SK-N-SH (cell line): ENCODE results near the gene GRIN1. TPM values are rescaled to one million over a fixed set of nuclear protein-coding genes. Genes with fewer than 3 reads are reported as not detected.

ENCODE experiments used
- CTCF ChIA-PET: fragments of 300-600, 350-600 bp; formaldehyde crosslinking; extraction: SDS; loops from one replicate; lab custom pipeline; 2021; lab: Yijun Ruan, JAX
- POLR2A ChIA-PET: fragments of 350-600 bp; sonication (Branson Sonifier 250); formaldehyde crosslinking; extraction: SDS; loops from one replicate; lab custom pipeline; 2020; ENCODE audit warnings: antibody characterized with exemption, inconsistent platforms; lab: Yijun Ruan, JAX
- DNase-seq: peaks from one replicate; pipeline ENCODE4 v3.0.0; 2012
- H2AFZ ChIP-seq: fragments of 200-600 bp; sonication (generic); 2 replicates; pipeline ENCODE4 v1.8.1; 2016; ENCODE audit warnings: antibody characterized with exemption, mild to moderate bottlenecking, low read depth
- H3F3A ChIP-seq: fragments of 200-600 bp; sonication (generic); replicated peaks from 2 replicates; pipeline ENCODE3; 2016; ENCODE audit warnings: antibody characterized with exemption, mild to moderate bottlenecking; ENCODE audit not compliant: insufficient read depth
- H3K27ac ChIP-seq, 2 experiments: fragments of 200-500 bp in 1 of 2; fragments of 200-600 bp in 1 of 2; sonication (Bioruptor generic) in 1 of 2; sonication (generic), shearing (Covaris generic) in 1 of 2; 2 replicates each; pipeline versions ENCODE4 v1.5.1 to v1.6.1; 2014 to 2016; ENCODE audit warnings: low read depth in 2 of 2, inconsistent platforms in 1 of 2, low read length in 1 of 2, mild to moderate bottlenecking in 1 of 2, mixed read lengths in 1 of 2
- H3K27me3 ChIP-seq: fragments of 200-600 bp; sonication (generic), shearing (Covaris generic); 2 replicates; pipeline ENCODE4 v1.6.1; 2016; ENCODE audit warnings: mixed run types; ENCODE audit not compliant: insufficient read depth
- H3K36me3 ChIP-seq, 2 experiments: fragments of 200-500 bp in 1 of 2; fragments of 200-600 bp in 1 of 2; sonication (Bioruptor generic) in 1 of 2; sonication (generic) in 1 of 2; replicated peaks in 1 of 2; 2 replicates each; pipeline versions ENCODE3 to v1.5.1; 2014 to 2016; ENCODE audit warnings: low read length in 1 of 2, mild to moderate bottlenecking in 1 of 2; ENCODE audit not compliant: insufficient read depth in 2 of 2, control insufficient read depth in 1 of 2
- H3K4me1 ChIP-seq, 2 experiments: fragments of 200-500 bp in 1 of 2; fragments of 200-600 bp in 1 of 2; sonication (Bioruptor generic) in 1 of 2; sonication (generic), shearing (Covaris generic) in 1 of 2; 2 replicates each; pipeline versions ENCODE4 v1.5.1 to v1.6.1; 2014 to 2016; ENCODE audit warnings: low read depth in 1 of 2, low read length in 1 of 2, mixed run types in 1 of 2; ENCODE audit not compliant: insufficient read depth in 2 of 2, control insufficient read depth in 1 of 2
- H3K4me2 ChIP-seq: fragments of 200-600 bp; sonication (generic), shearing (Covaris generic); 2 replicates; pipeline ENCODE4 v1.6.1; 2017; ENCODE audit warnings: mixed run types
- H3K4me3 ChIP-seq, 2 experiments: fragments of 200-500 bp in 1 of 2; fragments of 200-600 bp in 1 of 2; sonication (Bioruptor generic) in 1 of 2; sonication (generic), shearing (Covaris generic) in 1 of 2; 2 replicates each; pipeline versions ENCODE4 v1.5.1 to v1.8.1; 2014 to 2016; ENCODE audit warnings: low read depth in 2 of 2, inconsistent platforms in 1 of 2, low read length in 1 of 2, mild to moderate bottlenecking in 1 of 2, mixed read lengths in 1 of 2, moderate library complexity in 1 of 2
- H3K79me2 ChIP-seq: fragments of 200-600 bp; sonication (generic); 2 replicates; pipeline ENCODE4 v1.8.1; 2017; ENCODE audit warnings: mild to moderate bottlenecking; ENCODE audit not compliant: insufficient read depth
- H3K9ac ChIP-seq: fragments of 200-600 bp; sonication (generic); 2 replicates; pipeline ENCODE4 v1.6.1; 2017; ENCODE audit warnings: mixed run types
- H3K9me2 ChIP-seq: fragments of 200-600 bp; sonication (generic); 2 replicates; pipeline ENCODE4 v1.6.1; 2017; ENCODE audit warnings: mixed run types
- H3K9me3 ChIP-seq: fragments of 200-600 bp; sonication (generic); 2 replicates; pipeline ENCODE4 v1.6.1; 2017; ENCODE audit warnings: mixed run types, mild to moderate bottlenecking, moderate library complexity
- H4K20me1 ChIP-seq: fragments of 200-600 bp; sonication (generic); 2 replicates; pipeline ENCODE4 v1.6.1; 2017; ENCODE audit warnings: mild to moderate bottlenecking, mixed run types; ENCODE audit not compliant: insufficient read depth
- RFX5 ChIP-seq: IDR thresholded peaks from 2 replicates; pipeline ENCODE4 v1.6.1; 2012; ENCODE audit warnings: mild to moderate bottlenecking, improper control_type of control experiment, low read length
- WGBS: methylation state at CpG from one replicate; pipeline ENCODE4 v1.1.6; 2017; ENCODE audit warnings: low lambda C conversion rate; 5-methylcytosine and 5-hydroxymethylcytosine counted together
- polyA plus RNA-seq, 3 experiments: library from polyadenylated mRNA; depleted of rRNA; stranded (reverse); fragments of >200 nt; gene quantifications; 2 replicates each; pipeline ENCODE4 v1.2.3, GENCODE V29; 2012
- TF ChIP-seq, protein P1 (sequence below): IDR thresholded peaks from 2 replicates; pipeline ENCODE4; 2012
- TF ChIP-seq, protein P2 (sequence below): fragments of 200-600 bp; sonication (generic); IDR thresholded peaks from 2 replicates; pipeline ENCODE4 v1.6.1; 2017; ENCODE audit warnings: antibody characterized with exemption, mild to moderate bottlenecking, moderate library complexity

The GRIN1 gene
- polyA plus RNA-seq, 1 of the 3 experiments (the other 2 are of a cell fraction): not detected

DNA sequence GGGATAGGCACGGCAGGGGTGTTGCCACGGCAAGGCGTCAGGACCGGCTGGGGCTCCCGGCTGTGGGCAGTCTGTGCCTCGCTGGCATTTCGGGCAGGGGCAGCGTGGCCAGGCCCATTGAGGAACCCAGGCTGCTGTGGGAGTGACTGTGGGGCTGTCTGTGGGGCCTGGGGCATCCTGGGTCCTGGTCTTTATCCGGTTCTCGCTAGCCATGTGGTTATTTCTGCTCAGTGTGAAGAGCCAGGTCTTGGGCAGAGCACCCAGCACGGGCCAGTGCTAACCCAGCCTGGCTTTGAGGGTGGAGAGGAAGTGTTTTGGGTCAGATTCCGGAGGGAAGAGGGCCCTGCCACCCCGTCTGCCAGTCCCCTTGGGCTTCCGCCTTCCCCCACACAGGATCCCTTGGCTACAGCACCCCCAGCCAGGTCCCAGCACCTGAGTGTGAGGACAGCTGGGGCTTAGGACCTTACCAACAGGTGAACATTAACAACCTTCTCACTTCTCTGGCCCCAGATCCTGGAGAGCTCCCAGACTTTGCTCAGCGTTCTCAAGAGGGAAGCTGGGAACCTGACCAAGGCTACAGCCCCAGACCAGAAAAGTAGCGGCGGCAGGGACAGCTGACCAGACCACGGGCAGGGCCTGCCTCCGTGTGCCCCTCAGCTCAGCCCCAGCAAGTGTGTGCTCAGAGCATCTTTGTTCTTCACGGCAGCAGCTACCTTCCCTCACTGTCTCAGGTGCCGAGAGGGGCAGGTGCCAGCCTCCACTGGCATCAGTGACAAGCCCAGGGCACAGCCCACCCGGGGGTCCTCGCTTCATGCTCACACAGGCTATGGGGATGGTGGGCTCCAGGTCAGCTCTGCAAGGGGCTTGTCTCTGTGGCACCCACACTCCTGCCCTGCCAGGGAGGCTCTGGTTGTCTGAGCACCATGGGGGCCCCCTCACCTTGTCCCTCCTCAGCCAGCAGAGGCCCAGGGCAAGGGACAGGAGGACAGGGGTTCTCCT is 50.6 kb downstream of the GRIN1 start:
- H3K27ac ChIP-seq: peak overlapping the region; percentile 91 to 95
- POLR2A ChIA-PET: interaction anchor here (0.7 to 2.7 kb wide), 8 partner anchors 9 to 60 kb away, joined by 3 to 20 read pairs (median 6); partner anchors contain the start of genes GRIN1, NDOR1, RNF224 and TMEM203
- peaks cover 3 to 32% of the 10 kb centered on the region in 2 experiments for H3K36me3 ChIP-seq
- H4K20me1 ChIP-seq: peaks cover 34% of the 10 kb centered on the region
- DNase-seq: peak; percentile 72
- peaks cover 64% of the 10 kb centered on the region for H3K79me2 ChIP-seq
- H3K4me3 ChIP-seq: peak overlapping the region; percentile 71 to 84
- TF ChIP-seq, protein P1, sequence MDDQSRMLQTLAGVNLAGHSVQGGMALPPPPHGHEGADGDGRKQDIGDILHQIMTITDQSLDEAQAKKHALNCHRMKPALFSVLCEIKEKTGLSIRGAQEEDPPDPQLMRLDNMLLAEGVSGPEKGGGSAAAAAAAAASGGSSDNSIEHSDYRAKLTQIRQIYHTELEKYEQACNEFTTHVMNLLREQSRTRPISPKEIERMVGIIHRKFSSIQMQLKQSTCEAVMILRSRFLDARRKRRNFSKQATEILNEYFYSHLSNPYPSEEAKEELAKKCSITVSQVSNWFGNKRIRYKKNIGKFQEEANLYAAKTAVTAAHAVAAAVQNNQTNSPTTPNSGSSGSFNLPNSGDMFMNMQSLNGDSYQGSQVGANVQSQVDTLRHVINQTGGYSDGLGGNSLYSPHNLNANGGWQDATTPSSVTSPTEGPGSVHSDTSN: no peak
- TF ChIP-seq, protein P2, sequence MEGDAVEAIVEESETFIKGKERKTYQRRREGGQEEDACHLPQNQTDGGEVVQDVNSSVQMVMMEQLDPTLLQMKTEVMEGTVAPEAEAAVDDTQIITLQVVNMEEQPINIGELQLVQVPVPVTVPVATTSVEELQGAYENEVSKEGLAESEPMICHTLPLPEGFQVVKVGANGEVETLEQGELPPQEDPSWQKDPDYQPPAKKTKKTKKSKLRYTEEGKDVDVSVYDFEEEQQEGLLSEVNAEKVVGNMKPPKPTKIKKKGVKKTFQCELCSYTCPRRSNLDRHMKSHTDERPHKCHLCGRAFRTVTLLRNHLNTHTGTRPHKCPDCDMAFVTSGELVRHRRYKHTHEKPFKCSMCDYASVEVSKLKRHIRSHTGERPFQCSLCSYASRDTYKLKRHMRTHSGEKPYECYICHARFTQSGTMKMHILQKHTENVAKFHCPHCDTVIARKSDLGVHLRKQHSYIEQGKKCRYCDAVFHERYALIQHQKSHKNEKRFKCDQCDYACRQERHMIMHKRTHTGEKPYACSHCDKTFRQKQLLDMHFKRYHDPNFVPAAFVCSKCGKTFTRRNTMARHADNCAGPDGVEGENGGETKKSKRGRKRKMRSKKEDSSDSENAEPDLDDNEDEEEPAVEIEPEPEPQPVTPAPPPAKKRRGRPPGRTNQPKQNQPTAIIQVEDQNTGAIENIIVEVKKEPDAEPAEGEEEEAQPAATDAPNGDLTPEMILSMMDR: 0 out of 2 replicates have a peak, but pooled peaks have one; percentile 2
- H2AFZ ChIP-seq: no peak overlapping the region
- H3F3A ChIP-seq: peaks cover 16% of the 10 kb centered on the region
- peaks cover 12 to 33% of the 10 kb centered on the region in 2 experiments; a peak in 3 of 4 replicates for H3K4me1 ChIP-seq
- H3K9me2 ChIP-seq: no peaks in the 10 kb centered on the region
- no peaks in the 10 kb centered on the region for H3K27me3 ChIP-seq
- peak overlapping the region; percentile 85 for H3K9ac ChIP-seq
- 33% methylated on average over 18 of the region's 23 CpGs for WGBS
- peak overlapping the region; percentile 99 for H3K4me2 ChIP-seq
- no peaks in the 10 kb centered on the region for H3K9me3 ChIP-seq
- CTCF ChIA-PET: interaction anchor here (0.8 to 3.5 kb wide), 21 partner anchors 8 to 347 kb away, joined by 3 to 24 read pairs (median 4); partner anchors contain the start of genes CYSRT1, LRRC26, NDOR1 and RNF224

DNA sequence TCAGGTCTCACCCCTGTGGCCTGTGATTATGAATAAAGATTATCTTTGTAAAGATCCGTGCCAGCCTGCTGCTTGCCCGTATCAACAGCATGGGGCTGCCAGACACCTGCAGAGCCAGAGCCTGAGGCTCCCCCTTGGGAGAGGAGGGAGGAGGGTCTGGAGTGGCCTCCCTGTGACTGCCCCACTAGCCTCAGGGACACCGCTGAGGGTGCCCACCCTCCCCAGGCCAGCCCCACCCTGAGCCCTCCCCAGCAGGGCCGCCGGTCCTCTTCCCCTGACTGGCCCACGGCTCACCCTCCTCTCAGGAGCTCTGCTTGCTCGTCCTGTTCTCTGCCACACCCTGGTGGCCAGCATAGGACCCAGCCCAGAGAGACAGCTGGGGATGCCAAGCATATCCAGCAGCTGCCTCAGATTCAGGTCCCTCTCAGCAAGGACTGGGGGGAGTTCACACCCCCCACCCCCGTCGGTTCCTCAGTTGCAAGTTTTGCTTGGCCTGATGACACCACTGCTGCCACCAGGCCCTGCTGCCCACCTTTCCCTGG is 51.4 kb downstream of the GRIN1 start:
- POLR2A ChIA-PET: interaction anchor here (2.7 kb wide), 1 partner anchor 8 kb away, joined by 20 read pairs; no protein-coding TSS in a partner anchor

More for the DNA sequence above, 51.4 kb downstream of the GRIN1 start:
- Histone ChIP-seq H3K9ac (no peak overlapping the region), H3K36me3 (peaks cover 3 to 29% of the 10 kb centered on the region in 2 experiments), H3K4me1 (peaks cover 12 to 33% of the 10 kb centered on the region in 2 experiments; a peak in 3 of 4 replicates), H3K4me2 (no peak overlapping the region), H3K79me2 (peaks cover 64% of the 10 kb centered on the region), H3K27ac (no peak overlapping the region; a peak in 1 of 4 replicates), H3F3A (peaks cover 16% of the 10 kb centered on the region), H2AFZ (no peak overlapping the region), H3K9me3 (no peaks in the 10 kb centered on the region), H3K27me3 (no peaks in the 10 kb centered on the region), H3K4me3 (no peak overlapping the region), H4K20me1 (peaks cover 39% of the 10 kb centered on the region), H3K9me2 (no peaks in the 10 kb centered on the region)
- no peak for DNase-seq
- TF ChIP-seq, protein P2: 0 out of 2 replicates have a peak, but pooled peaks have one; percentile 10
- no peak for TF ChIP-seq RFX5
- CTCF ChIA-PET: interaction anchor here (0.8 to 3.1 kb wide), 12 partner anchors 9 to 348 kb away, joined by 3 to 16 read pairs (median 3); partner anchors contain the start of gene CYSRT1
- WGBS: 95% methylated on average over 4 of the region's 9 CpGs
